Measurements from ENCODE around the gene GRAMD2B.

GRCh38 chr5:126509339-126509738 lies 86.1 kb downstream of the GRAMD2B start:
- TF ChIP-seq POLR2AphosphoS5 (IDR thresholded peaks at IDR 0.05; ENCODE audit: low read depth, low read length) (no peak), POLR2A (IDR thresholded peaks at IDR 0.05; ENCODE audit: control extremely low read depth in 1 of 2, low read depth in 2 of 2, low read length in 2 of 2) (no peak)

Data from H1 (cell line).